Stimulated activated CD8-positive, alpha-beta memory T cell treated with anti-CD3 and anti-CD28 coated beads, Interleukin-15, amount 100 ng/mL, for 4 hours (primary cell): ENCODE results near the gene RDH11.
"Not testable (repeated sequence)": the region's sequence is repeated elsewhere in the genome, so short reads cannot be mapped to it uniquely, and the experiment has no call there.

ENCODE experiments used
- DNase-seq, 2 donors: peaks; one replicate each; pipeline ENCODE4 v3.0.0-alpha.2; 2020; ENCODE audit warnings: low read depth in 2 of 2

Gene RDH11

GRCh38 chr14:67704484-67705089 is 9.0 kb upstream of the RDH11 start:
- no peak for DNase-seq

DNA sequence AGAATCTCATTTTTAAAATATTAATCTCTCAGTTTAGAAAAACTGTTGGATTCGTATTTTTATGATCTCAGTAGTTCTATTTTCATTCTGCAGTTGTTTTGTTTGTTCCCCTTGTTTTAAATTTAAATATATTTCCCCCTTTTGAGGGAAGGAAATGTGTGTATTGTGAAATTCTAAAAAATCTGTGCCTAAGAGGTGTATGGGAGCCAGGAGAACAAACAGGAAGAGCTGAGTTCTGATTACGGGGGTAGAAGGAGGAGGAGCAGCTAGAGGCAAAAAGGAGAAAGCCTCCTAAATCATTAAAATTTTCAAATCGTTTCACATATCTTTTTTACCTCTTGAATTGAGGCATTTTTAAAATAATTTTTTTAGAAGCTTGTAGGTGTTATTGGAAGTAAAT is 8.4 kb upstream of the RDH11 start:
- no peak for DNase-seq

- not testable (repeated sequence) for DNase-seq
These were observed 5.9 kb upstream of the RDH11 start, which contains the start of gene RDH12 for GRCh38 chr14:67701492-67701891. TSS of gene RDH12 (plus strand) at chr14:67701886. CDS start at chr14:67722643, 20,757 bp downstream.

GRCh38 chr14:67698179-67698578 is 2.6 kb upstream of the RDH11 start:
- no peak for DNase-seq

- DNase-seq = no peak
These were observed 1.4 kb upstream of the RDH11 start for GRCh38 chr14:67697006-67697405.

GRCh38 chr14:67694791-67695393 is 672 bp downstream of the RDH11 start:
- peak; percentile 41 to 60 for DNase-seq

DNA sequence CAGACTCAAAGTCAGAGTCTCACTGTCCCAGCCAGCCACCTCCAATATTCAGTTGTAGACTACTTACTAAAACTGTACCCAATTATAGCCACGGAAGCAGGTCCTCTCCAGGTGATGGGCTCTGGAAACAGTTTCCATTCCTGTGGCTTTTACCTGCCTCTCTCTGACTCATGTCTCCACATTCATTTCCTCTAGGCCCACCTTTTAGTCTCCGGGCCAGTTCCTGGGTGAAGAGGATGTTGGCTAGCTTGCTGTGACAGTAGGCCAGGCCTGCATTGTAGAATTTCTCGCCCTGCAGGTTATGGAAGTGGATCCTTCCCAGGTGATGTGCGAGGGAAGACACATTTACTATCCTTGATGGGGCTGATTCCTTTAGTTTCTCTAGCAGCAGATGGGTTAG is 5.6 kb downstream of the RDH11 start:
- DNase-seq = no peak

DNA sequence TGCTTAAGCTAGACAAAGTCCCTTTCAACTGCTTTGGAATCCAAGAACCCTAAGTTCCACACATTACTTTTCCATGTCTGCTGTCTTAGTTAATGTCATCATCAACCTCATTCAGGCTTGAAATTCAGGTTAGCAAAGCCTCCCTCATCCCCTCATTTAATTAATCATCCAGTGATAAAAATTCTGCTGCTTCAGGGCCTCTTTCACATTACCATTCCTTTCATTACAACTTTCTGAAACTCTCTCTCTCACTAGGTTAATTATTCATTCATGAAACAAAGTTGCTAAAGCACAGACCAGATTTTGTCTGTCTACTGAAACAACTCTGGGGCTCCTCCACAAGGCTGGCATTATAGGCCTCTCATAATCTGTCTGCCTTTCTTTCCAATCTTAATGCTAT is 11.7 kb downstream of the RDH11 start:
- DNase-seq = no peak

DNA sequence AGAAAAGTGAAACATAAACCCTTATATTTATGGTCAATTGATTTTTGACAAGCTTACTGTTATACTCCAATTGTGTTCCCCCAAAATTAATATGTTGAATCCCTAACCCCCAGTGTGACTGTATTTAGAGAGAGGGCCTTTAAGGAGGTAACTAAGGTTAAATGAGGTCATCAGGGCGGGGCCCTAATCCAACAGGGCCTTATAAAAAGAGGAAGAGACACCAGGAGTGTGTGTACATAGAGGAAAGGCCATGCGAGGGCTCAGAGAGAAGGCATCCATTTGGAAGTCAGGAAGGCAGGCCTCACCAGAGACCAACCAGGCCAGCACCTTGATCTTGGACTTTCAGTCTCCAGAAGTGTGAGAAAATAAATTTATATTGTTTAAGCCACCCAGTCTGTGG is 14.6 kb downstream of the RDH11 start:
- no peak for DNase-seq

DNA sequence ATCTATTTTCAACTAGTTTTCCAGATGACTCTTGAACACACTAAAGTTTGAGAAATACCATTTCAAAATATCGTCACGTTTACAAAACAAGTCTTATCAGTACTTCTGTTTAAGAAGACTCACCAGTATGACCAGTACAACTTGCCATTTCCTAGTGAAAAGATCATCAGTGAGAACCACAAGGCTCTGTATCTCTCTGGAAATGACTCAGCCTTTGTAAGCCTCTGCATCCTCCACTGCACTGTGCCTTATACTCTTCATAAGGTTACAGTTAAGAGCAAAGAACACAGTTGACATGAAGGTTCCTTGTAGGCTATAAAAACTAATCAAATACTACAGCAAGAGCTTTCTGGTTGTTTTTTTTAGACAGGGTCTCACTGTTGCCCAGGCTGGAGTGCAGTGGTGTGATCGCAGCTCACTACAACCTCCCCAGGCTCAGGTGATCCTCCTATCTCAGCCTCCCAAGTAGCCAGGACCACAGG is 15.4 kb downstream of the RDH11 start:
- DNase-seq = no peak

- DNase-seq = no peak
These were observed 16.6 kb downstream of the RDH11 start for GRCh38 chr14:67679006-67679405.

DNA sequence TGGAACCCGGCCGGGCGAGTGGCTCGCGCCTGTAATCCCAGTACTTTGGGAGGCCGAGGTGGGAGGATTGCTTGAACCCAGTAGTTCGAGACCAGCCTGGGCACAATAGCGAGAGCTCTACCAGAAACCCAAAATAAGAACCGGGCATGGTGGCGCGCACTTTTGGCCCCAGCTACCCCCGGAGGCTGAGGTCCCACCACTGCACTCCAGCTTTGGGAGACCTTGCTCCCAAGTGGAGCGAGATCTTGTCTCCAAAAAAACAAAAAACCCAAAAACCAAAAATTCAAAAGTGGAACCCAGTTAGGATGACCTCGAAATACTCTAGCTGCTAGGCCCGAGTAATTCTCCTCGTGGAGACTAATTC is 20.4 kb downstream of the RDH11 start:
- DNase-seq = no peak

DNA sequence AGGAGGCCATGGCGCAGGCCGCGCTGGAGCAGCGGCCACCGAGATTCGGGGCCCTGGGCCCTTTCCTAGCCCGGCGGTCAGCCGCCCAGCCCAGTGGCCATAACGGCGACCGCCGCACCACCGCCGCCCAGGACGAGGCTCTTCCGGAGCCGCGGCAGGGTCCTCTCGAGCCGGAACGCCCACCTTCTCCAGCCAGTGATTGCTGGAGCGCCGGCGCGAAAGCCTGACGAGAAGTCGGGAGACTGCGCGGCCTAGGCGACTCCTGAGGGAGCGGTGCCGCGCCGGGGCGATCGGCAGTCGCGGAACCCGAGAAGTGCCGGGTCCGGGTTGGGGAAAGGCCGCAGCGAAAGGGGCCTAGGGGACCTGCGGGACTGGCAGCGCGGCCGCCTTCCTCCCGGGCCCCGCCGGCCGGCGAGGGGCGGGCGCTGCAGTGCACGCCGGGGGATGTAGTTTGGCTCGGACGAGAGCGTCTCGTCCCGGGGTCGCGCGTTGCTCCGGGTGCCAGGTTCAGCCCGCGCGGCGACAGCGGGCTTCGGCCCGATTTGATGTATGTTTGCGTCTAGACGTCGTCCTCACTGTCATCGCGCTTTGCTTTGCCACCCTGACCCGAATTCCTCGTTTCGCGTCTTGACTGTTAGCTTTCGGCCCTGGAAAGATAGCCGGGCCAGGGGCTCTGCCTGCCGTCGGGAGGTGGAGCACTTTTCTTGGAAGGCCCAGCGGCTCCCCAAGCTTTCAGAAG is 20.9 kb downstream of the RDH11 start, which contains the start of gene VTI1B:
Gene VTI1B, minus strand, starts transcription at position 153 of the 739 bp plus-strand sequence. Its CDS starts 143 bp downstream, at position 10.
- peak; percentile 47 to 70 for DNase-seq

- DNase-seq = peak in 1 of 2 donors; percentile 8
These were observed 21.5 kb downstream of the RDH11 start for GRCh38 chr14:67674139-67674479.

- no peak for DNase-seq
These were observed 22.1 kb downstream of the RDH11 start for GRCh38 chr14:67673451-67673850.

DNA sequence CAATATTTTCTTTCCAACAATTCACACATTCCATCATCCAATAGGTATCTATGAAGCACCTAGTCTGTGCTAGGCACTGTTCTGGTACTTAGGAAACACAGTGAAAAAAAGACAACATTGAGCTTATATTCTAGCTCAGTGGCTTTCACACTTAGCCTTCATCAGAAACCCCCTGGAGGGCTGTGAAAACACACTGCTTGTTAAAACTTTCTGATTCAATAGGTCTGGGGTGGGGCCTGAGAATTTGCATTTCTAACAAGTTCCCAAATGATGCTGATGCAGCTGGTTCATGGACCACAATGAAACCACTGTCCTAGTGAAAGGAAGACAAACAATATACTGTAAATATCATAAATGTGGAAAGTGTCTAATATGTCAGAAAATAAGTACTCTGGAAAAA is 27.0 kb downstream of the RDH11 start:
- no peak for DNase-seq

- no peak for DNase-seq
These were observed 28.7 kb downstream of the RDH11 start for GRCh38 chr14:67666750-67667449.

- DNase-seq = no peak
These were observed 29.7 kb downstream of the RDH11 start for GRCh38 chr14:67665868-67666267.

GRCh38 chr14:67663633-67664032 is 31.9 kb downstream of the RDH11 start:
- no peak for DNase-seq

- no peak for DNase-seq
These were observed 41.8 kb downstream of the RDH11 start for GRCh38 chr14:67653651-67654280.

GRCh38 chr14:67652189-67652588 is 43.4 kb downstream of the RDH11 start:
- DNase-seq = no peak

- DNase-seq = no peak
These were observed 44.9 kb downstream of the RDH11 start for GRCh38 chr14:67650694-67651093.
